Activated CD8-positive, alpha-beta T cell treated with anti-CD3 and anti-CD28 coated beads for 36 hours (primary cell): ENCODE results near the gene ACADS. TPM values are rescaled to one million over a fixed set of nuclear protein-coding genes. Genes with fewer than 3 reads are reported as not detected.

Experiments used
- ATAC-seq: fragments of 200-7000 bp; cut with Tn5 transposase; one replicate; pipeline ENCODE4 v1.10.0; 2021; ENCODE audit warnings: mild to moderate bottlenecking, moderate library complexity
- CTCF ChIA-PET: fragments of 350-600 bp; sonication (Branson Sonifier 250); formaldehyde crosslinking; loops from one replicate; lab custom pipeline; 2021; ENCODE audit warnings: antibody characterized with exemption; lab: Charles Lee
- POLR2A ChIA-PET: fragments of 350-600 bp; sonication (Branson Sonifier 250); formaldehyde crosslinking; loops from one replicate; lab custom pipeline; 2021; ENCODE audit warnings: antibody characterized with exemption; lab: Charles Lee
- DNase-seq: peaks from one replicate; pipeline ENCODE4 v3.0.0-alpha.2; 2020
- H3K27ac Mint-ChIP-seq: one replicate; pipeline ENCODE4 v1.8.0; 2021; ENCODE audit warnings: mild to moderate bottlenecking, mixed read lengths
- H3K27me3 Mint-ChIP-seq: one replicate; pipeline ENCODE4 v1.8.0; 2021; ENCODE audit warnings: mixed read lengths
- H3K36me3 Mint-ChIP-seq: one replicate; pipeline ENCODE4 v1.8.0; 2021; ENCODE audit warnings: low read depth, mixed read lengths
- H3K4me1 Mint-ChIP-seq: one replicate; pipeline ENCODE4 v1.8.0; 2021; ENCODE audit warnings: low read depth, mixed read lengths
- H3K4me3 Mint-ChIP-seq: one replicate; pipeline ENCODE4 v1.8.0; 2021; ENCODE audit warnings: mild to moderate bottlenecking, moderate library complexity, mixed read lengths
- H3K9me3 Mint-ChIP-seq: one replicate; pipeline ENCODE4 v1.8.0; 2021; ENCODE audit warnings: mixed read lengths
- CTCF ChIP-seq: fragments of 200-600 bp; IDR thresholded peaks from one replicate; pipeline ENCODE4 v1.8.0; 2022; ENCODE audit warnings: antibody characterized with exemption, mild to moderate bottlenecking
- intact Hi-C: fragments of 100-400 bp; cut with micrococcal nuclease; formaldehyde crosslinking; loops from one replicate; pipeline ENCODE4 v1.10.0; 2022
- total RNA-seq, 2 experiments: library from RNA; stranded (reverse); gene quantifications; one replicate each; pipeline ENCODE4 v1.2.3, GENCODE V29; 2021

The ACADS gene
- total RNA-seq, 2 experiments from 2014 or later: 17.4 to 18.1 TPM

GRCh38 chr12:120698665-120699064, 27.0 kb upstream of the ACADS start:
- intact Hi-C loops: no loop called here

GRCh38 chr12:120699553-120699952, 26.1 kb upstream of the ACADS start:
- CTCF ChIA-PET: interaction anchor here (0.6 to 1.7 kb wide), 6 partner anchors 11 to 203 kb away, joined by 3 to 4 read pairs (median 3); partner anchors contain the start of genes DYNLL1 and UNC119B
- no peak for ATAC-seq

More at GRCh38 chr12:120698665-120699064, 27.0 kb upstream of the ACADS start:
- ChIA-PET POLR2A (interaction anchor here (2.0 to 2.3 kb wide), 2 partner anchors 11 to 52 kb away, joined by 4 to 6 read pairs; no protein-coding TSS in a partner anchor), CTCF (interaction anchor here (0.6 to 1.7 kb wide), 9 partner anchors 11 to 203 kb away, joined by 3 to 6 read pairs (median 3); partner anchors contain the start of gene DYNLL1)
- no peak for TF ChIP-seq CTCF
- no peak for DNase-seq
- no peak for ATAC-seq
- H3K36me3 Mint-ChIP-seq: peaks cover 44% of the 10 kb centered on the region
- no peaks in the 10 kb centered on the region for H3K4me1 Mint-ChIP-seq
- H3K27ac Mint-ChIP-seq: no peak overlapping the region
- H3K9me3 Mint-ChIP-seq: no peaks in the 10 kb centered on the region
- no peaks in the 10 kb centered on the region for H3K27me3 Mint-ChIP-seq
- H3K4me3 Mint-ChIP-seq: no peak overlapping the region

GRCh38 chr12:120700886-120701285, 24.7 kb upstream of the ACADS start:
- ATAC-seq: no peak
- CTCF ChIA-PET: interaction anchor here (0.8 to 1.5 kb wide), 5 partner anchors 10 to 120 kb away, joined by 3 to 4 read pairs (median 3); partner anchors contain the start of genes POP5 and UNC119B
- H3K36me3 Mint-ChIP-seq: peaks cover 34% of the 10 kb centered on the region
- H3K4me3 Mint-ChIP-seq: no peak overlapping the region
- no peak overlapping the region for H3K27ac Mint-ChIP-seq
- no peaks in the 10 kb centered on the region for H3K4me1 Mint-ChIP-seq
- no peaks in the 10 kb centered on the region for H3K9me3 Mint-ChIP-seq
- POLR2A ChIA-PET: interaction anchor here (1.2 to 2.4 kb wide), 2 partner anchors 8 to 11 kb away, joined by 3 to 10 read pairs; partner anchors contain the start of gene UNC119B
- TF ChIP-seq CTCF: no peak
- intact Hi-C loops: no loop called here
- H3K27me3 Mint-ChIP-seq: no peaks in the 10 kb centered on the region
- DNase-seq: no peak

More at GRCh38 chr12:120699553-120699952, 26.1 kb upstream of the ACADS start:
- TF ChIP-seq CTCF: no peak
- DNase-seq: no peak
- Mint-ChIP-seq H3K27ac (no peak overlapping the region), H3K27me3 (no peaks in the 10 kb centered on the region), H3K9me3 (no peaks in the 10 kb centered on the region), H3K4me1 (no peaks in the 10 kb centered on the region), H3K36me3 (peaks cover 40% of the 10 kb centered on the region), H3K4me3 (no peak overlapping the region)
- intact Hi-C loops: no loop called here
- POLR2A ChIA-PET: interaction anchor here (0.6 to 2.4 kb wide), 4 partner anchors 10 to 246 kb away, joined by 3 to 10 read pairs (median 4); partner anchors contain the start of gene UNC119B

- ATAC-seq (no peak), DNase-seq (no peak)
- no peak overlapping the region for H3K4me3 Mint-ChIP-seq
- H3K27ac Mint-ChIP-seq: no peak overlapping the region
- H3K27me3 Mint-ChIP-seq: no peaks in the 10 kb centered on the region
- H3K4me1 Mint-ChIP-seq: no peaks in the 10 kb centered on the region
- ChIA-PET POLR2A (no interaction called here), CTCF (interaction anchor here (1.0 to 1.7 kb wide), 3 partner anchors 12 to 56 kb away, joined by 3 to 5 read pairs (median 3); no protein-coding TSS in a partner anchor)
- no peak for TF ChIP-seq CTCF
- no peaks in the 10 kb centered on the region for H3K9me3 Mint-ChIP-seq
- intact Hi-C loops: no loop called here
- H3K36me3 Mint-ChIP-seq: peaks cover 26% of the 10 kb centered on the region
These were observed 23.0 kb upstream of the ACADS start for GRCh38 chr12:120702637-120703036.

GRCh38 chr12:120703311-120703942, 22.2 kb upstream of the ACADS start:
- intact Hi-C loops: no loop called here
- ATAC-seq (no peak), DNase-seq (no peak)
- POLR2A ChIA-PET: no interaction called here
- Mint-ChIP-seq H3K4me1 (no peaks in the 10 kb centered on the region), H3K9me3 (no peaks in the 10 kb centered on the region), H3K27me3 (no peaks in the 10 kb centered on the region), H3K4me3 (no peak overlapping the region), H3K27ac (no peak overlapping the region), H3K36me3 (peaks cover 26% of the 10 kb centered on the region)
- no peak for TF ChIP-seq CTCF
- CTCF ChIA-PET: interaction anchor here (1.4 to 1.7 kb wide), 2 partner anchors 54 to 57 kb away, joined by 3 to 5 read pairs; no protein-coding TSS in a partner anchor
